Hepatocyte (in vitro differentiated cells): Measurements from ENCODE around the gene STIM1.

ENCODE experiments used
- EZH2 ChIP-seq: fragments of 200-600 bp; sonication (generic); IDR thresholded peaks from 2 replicates; pipeline ENCODE4 v1.6.1; 2016; ENCODE audit warnings: antibody characterized with exemption, mild to moderate bottlenecking, borderline replicate concordance
- TF ChIP-seq, protein P1 (sequence below): fragments of 200-600 bp; sonication (generic); IDR thresholded peaks from 2 replicates; pipeline ENCODE4 v1.5.1; 2016; ENCODE audit warnings: antibody characterized with exemption, mild to moderate bottlenecking; ENCODE audit not compliant: poor library complexity

DNA sequence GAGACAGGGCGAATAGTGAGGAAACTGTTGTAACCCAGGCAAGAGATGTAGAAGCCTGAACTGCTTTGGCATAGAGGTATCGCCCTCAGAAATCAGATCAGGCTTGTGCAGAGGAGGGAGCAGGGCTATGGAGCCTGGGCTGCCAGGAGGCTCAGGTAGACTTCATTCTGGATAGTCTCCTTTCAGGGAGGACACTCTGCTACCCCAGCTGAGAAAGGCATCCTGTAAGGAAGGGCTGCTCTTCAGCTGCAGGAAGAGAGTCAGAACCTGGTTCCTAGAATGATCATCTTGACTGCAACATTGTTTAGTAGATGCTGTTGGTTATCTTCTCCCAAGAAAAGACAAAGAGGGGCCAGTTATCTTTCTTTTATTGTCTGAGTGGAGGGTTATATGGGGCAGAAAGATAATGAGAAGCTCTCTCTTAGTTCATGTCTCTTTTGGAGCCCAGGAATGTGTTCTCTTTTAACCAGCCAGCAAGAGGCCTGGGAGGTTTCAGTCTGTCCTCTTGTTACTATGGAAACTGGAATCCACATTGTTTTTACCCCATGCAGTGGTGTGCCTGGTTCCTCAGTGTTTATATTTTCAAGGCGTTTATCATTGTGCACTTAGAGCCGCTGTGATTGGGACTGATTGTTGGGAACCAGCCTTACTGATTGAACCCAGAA is 95.7 kb downstream of the STIM1 start:
- TF ChIP-seq, protein P1, sequence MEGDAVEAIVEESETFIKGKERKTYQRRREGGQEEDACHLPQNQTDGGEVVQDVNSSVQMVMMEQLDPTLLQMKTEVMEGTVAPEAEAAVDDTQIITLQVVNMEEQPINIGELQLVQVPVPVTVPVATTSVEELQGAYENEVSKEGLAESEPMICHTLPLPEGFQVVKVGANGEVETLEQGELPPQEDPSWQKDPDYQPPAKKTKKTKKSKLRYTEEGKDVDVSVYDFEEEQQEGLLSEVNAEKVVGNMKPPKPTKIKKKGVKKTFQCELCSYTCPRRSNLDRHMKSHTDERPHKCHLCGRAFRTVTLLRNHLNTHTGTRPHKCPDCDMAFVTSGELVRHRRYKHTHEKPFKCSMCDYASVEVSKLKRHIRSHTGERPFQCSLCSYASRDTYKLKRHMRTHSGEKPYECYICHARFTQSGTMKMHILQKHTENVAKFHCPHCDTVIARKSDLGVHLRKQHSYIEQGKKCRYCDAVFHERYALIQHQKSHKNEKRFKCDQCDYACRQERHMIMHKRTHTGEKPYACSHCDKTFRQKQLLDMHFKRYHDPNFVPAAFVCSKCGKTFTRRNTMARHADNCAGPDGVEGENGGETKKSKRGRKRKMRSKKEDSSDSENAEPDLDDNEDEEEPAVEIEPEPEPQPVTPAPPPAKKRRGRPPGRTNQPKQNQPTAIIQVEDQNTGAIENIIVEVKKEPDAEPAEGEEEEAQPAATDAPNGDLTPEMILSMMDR = no peak
- TF ChIP-seq EZH2 = no peak
